Activated naive CD8-positive, alpha-beta T cell (primary cell): ENCODE measurements around the gene CD109.
"Not testable (repeated sequence)": the region's sequence is repeated elsewhere in the genome, so short reads cannot be mapped to it uniquely, and the experiment has no call there.

Experiments
- H3K27ac Mint-ChIP-seq: one replicate; pipeline ENCODE4 v1.8.0; 2021; ENCODE audit warnings: mixed read lengths
- H3K27me3 Mint-ChIP-seq: one replicate; pipeline ENCODE4 v1.8.0; 2021; ENCODE audit warnings: mixed read lengths
- H3K36me3 Mint-ChIP-seq: one replicate; pipeline ENCODE4 v1.8.0; 2021; ENCODE audit warnings: mixed read lengths
- H3K4me1 Mint-ChIP-seq: one replicate; pipeline ENCODE4 v1.8.0; 2021; ENCODE audit warnings: low read depth, mixed read lengths
- H3K4me3 Mint-ChIP-seq: one replicate; pipeline ENCODE4 v1.8.0; 2021; ENCODE audit warnings: mild to moderate bottlenecking, mixed read lengths
- H3K9me3 Mint-ChIP-seq: one replicate; pipeline ENCODE4 v1.8.0; 2021; ENCODE audit warnings: low read depth, mixed read lengths

CD109 gene

GRCh38 chr6:73774311-73774774, 78.3 kb downstream of the CD109 start:
- H3K4me1 Mint-ChIP-seq: no peaks in the 10 kb centered on the region
- H3K27me3 Mint-ChIP-seq: no peaks in the 10 kb centered on the region
- no peaks in the 10 kb centered on the region for H3K36me3 Mint-ChIP-seq
- no peaks in the 10 kb centered on the region for H3K9me3 Mint-ChIP-seq
- H3K27ac Mint-ChIP-seq: no peak overlapping the region
- no peak overlapping the region for H3K4me3 Mint-ChIP-seq

DNA sequence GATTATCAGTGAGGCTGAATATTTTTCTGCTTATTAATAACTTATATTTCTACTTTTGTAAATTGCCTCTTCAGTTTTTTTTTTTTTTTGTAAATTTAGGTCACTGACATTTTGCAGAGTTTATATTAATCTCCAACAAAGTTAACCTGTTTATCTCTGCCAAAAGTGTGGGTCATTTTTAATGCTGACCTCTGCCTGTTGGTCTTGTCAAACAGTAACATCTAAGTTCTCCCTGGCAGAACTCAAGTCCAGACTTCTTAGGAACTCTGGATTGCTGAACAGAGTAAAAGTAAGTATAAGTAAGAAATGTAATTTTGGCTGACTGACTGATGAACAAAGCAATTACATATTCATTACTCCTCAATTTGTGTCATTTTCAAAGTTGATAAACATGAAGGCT, 83.9 kb downstream of the CD109 start:
- H3K4me1 Mint-ChIP-seq: no peaks in the 10 kb centered on the region
- H3K27me3 Mint-ChIP-seq: no peaks in the 10 kb centered on the region
- no peak overlapping the region for H3K4me3 Mint-ChIP-seq
- no peak overlapping the region for H3K27ac Mint-ChIP-seq
- H3K36me3 Mint-ChIP-seq: no peaks in the 10 kb centered on the region
- no peaks in the 10 kb centered on the region for H3K9me3 Mint-ChIP-seq

DNA sequence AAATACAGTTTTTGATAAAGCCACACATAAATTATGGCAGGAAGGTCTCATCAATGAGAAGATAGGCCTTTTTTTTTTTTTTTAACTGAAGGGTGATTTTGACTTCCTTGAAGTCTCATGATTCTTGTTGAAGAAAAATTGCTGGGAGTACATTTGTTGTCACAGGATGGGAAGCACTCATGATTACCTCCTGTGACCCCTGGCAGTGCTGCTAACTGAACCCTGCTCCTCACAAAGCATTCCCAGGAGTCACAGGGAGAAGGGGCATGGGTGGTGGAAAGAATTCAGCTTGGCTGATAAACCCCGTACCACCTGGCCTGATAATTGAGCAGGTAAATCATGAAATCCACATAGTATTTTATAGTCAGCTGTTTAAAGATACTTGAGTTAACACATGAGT, 86.9 kb downstream of the CD109 start:
- Mint-ChIP-seq H3K36me3 (no peaks in the 10 kb centered on the region), H3K27ac (no peak overlapping the region), H3K27me3 (no peaks in the 10 kb centered on the region), H3K4me3 (no peak overlapping the region), H3K9me3 (no peaks in the 10 kb centered on the region), H3K4me1 (no peaks in the 10 kb centered on the region)

GRCh38 chr6:73784726-73785505, 88.9 kb downstream of the CD109 start:
- Mint-ChIP-seq H3K4me3 (no peak overlapping the region), H3K36me3 (no peaks in the 10 kb centered on the region), H3K27me3 (no peaks in the 10 kb centered on the region), H3K4me1 (no peaks in the 10 kb centered on the region), H3K9me3 (no peaks in the 10 kb centered on the region), H3K27ac (no peak overlapping the region)

GRCh38 chr6:73790574-73790973, 94.6 kb downstream of the CD109 start:
- no peaks in the 10 kb centered on the region for H3K9me3 Mint-ChIP-seq
- H3K4me3 Mint-ChIP-seq: no peak overlapping the region
- H3K27ac Mint-ChIP-seq: no peak overlapping the region
- H3K4me1 Mint-ChIP-seq: no peaks in the 10 kb centered on the region
- H3K36me3 Mint-ChIP-seq: no peaks in the 10 kb centered on the region
- no peaks in the 10 kb centered on the region for H3K27me3 Mint-ChIP-seq

GRCh38 chr6:73791336-73791735, 95.3 kb downstream of the CD109 start:
- Mint-ChIP-seq H3K27me3 (no peaks in the 10 kb centered on the region), H3K36me3 (no peaks in the 10 kb centered on the region), H3K9me3 (no peaks in the 10 kb centered on the region), H3K4me3 (no peak overlapping the region), H3K27ac (no peak overlapping the region), H3K4me1 (no peaks in the 10 kb centered on the region)

- no peaks in the 10 kb centered on the region for H3K27me3 Mint-ChIP-seq
- H3K4me1 Mint-ChIP-seq: no peaks in the 10 kb centered on the region
- no peak overlapping the region for H3K27ac Mint-ChIP-seq
- H3K36me3 Mint-ChIP-seq: no peaks in the 10 kb centered on the region
- no peaks in the 10 kb centered on the region for H3K9me3 Mint-ChIP-seq
- H3K4me3 Mint-ChIP-seq: no peak overlapping the region
Measured at GRCh38 chr6:73792738-73793137, 96.7 kb downstream of the CD109 start.

GRCh38 chr6:73796881-73797280, 100.9 kb downstream of the CD109 start:
- H3K36me3 Mint-ChIP-seq: no peaks in the 10 kb centered on the region
- no peak overlapping the region for H3K4me3 Mint-ChIP-seq
- no peaks in the 10 kb centered on the region for H3K4me1 Mint-ChIP-seq
- no peak overlapping the region for H3K27ac Mint-ChIP-seq
- no peaks in the 10 kb centered on the region for H3K27me3 Mint-ChIP-seq
- no peaks in the 10 kb centered on the region for H3K9me3 Mint-ChIP-seq

- H3K4me1 Mint-ChIP-seq: no peaks in the 10 kb centered on the region
- H3K27ac Mint-ChIP-seq: no peak overlapping the region
- no peak overlapping the region for H3K4me3 Mint-ChIP-seq
- H3K27me3 Mint-ChIP-seq: no peaks in the 10 kb centered on the region
- H3K36me3 Mint-ChIP-seq: no peaks in the 10 kb centered on the region
- H3K9me3 Mint-ChIP-seq: no peaks in the 10 kb centered on the region
Measured at GRCh38 chr6:73797861-73798260, 101.9 kb downstream of the CD109 start.

DNA sequence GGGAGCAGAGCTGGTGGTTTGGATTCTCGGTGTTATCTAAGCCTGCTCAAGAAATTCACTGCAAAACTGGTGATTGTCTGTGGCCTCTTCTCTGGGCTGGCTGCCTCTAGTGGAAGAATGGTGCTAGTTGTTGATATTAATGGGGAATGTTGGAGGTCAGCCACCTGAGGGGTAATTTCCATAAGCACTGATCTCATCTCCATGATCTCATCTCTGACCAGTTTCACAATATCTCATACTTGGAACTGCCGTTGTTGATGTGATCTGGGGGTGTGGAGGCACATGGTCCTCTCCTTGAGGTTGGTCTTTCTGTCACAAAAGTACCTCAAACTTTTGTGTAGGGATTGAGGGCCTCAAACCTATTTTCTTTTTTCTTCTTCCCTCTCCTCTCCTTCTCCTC, 102.6 kb downstream of the CD109 start:
- H3K4me3 Mint-ChIP-seq: no peak overlapping the region
- H3K27ac Mint-ChIP-seq: no peak overlapping the region
- H3K36me3 Mint-ChIP-seq: no peaks in the 10 kb centered on the region
- H3K4me1 Mint-ChIP-seq: no peaks in the 10 kb centered on the region
- no peaks in the 10 kb centered on the region for H3K9me3 Mint-ChIP-seq
- H3K27me3 Mint-ChIP-seq: no peaks in the 10 kb centered on the region

DNA sequence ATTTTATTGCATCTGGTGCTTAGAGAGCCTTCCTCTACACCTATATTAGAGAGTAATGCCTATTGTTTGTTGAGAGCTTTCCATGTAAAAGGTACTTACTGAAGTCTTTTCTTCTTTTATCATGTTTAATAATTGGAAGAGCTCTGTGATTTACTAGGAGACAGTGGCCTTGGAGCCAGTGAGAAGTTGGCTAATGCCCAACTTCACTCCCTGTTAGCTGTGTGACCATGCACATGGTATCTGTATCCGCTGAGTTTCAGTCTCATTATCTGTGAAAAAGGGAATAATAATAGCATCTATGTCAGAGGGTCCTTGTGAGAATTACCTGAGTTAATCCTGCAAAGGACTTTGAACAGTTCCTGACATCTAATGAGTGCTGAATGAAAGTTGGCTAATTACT, 105.0 kb downstream of the CD109 start:
- H3K4me3 Mint-ChIP-seq: no peak overlapping the region
- H3K27ac Mint-ChIP-seq: no peak overlapping the region
- H3K36me3 Mint-ChIP-seq: no peaks in the 10 kb centered on the region
- H3K27me3 Mint-ChIP-seq: no peaks in the 10 kb centered on the region
- no peaks in the 10 kb centered on the region for H3K4me1 Mint-ChIP-seq
- no peaks in the 10 kb centered on the region for H3K9me3 Mint-ChIP-seq

GRCh38 chr6:73801652-73802268, 105.8 kb downstream of the CD109 start:
- Mint-ChIP-seq H3K9me3 (no peaks in the 10 kb centered on the region), H3K4me3 (no peak overlapping the region), H3K27ac (no peak overlapping the region)

GRCh38 chr6:73802366-73802765, 106.4 kb downstream of the CD109 start:
- no peaks in the 10 kb centered on the region for H3K27me3 Mint-ChIP-seq
- no peaks in the 10 kb centered on the region for H3K9me3 Mint-ChIP-seq
- no peak overlapping the region for H3K27ac Mint-ChIP-seq
- no peak overlapping the region for H3K4me3 Mint-ChIP-seq
- no peaks in the 10 kb centered on the region for H3K36me3 Mint-ChIP-seq
- no peaks in the 10 kb centered on the region for H3K4me1 Mint-ChIP-seq

More at GRCh38 chr6:73801652-73802268, 105.8 kb downstream of the CD109 start:
- Mint-ChIP-seq H3K4me1 (no peaks in the 10 kb centered on the region), H3K36me3 (no peaks in the 10 kb centered on the region), H3K27me3 (no peaks in the 10 kb centered on the region)

- Mint-ChIP-seq H3K36me3 (no peaks in the 10 kb centered on the region), H3K9me3 (no peaks in the 10 kb centered on the region), H3K4me3 (no peak overlapping the region), H3K27me3 (no peaks in the 10 kb centered on the region), H3K27ac (no peak overlapping the region), H3K4me1 (no peaks in the 10 kb centered on the region)
Measured at GRCh38 chr6:73803562-73804241, 107.7 kb downstream of the CD109 start.

GRCh38 chr6:73805221-73805620, 109.2 kb downstream of the CD109 start:
- not testable (repeated sequence) for H3K36me3 Mint-ChIP-seq

More at GRCh38 chr6:73805221-73805620, 109.2 kb downstream of the CD109 start:
- H3K4me3 Mint-ChIP-seq, H3K27ac Mint-ChIP-seq, H3K9me3 Mint-ChIP-seq, H3K4me1 Mint-ChIP-seq, H3K27me3 Mint-ChIP-seq: not testable (repeated sequence)
